Measurements from ENCODE around the gene TSPAN9.

TSPAN9 gene

DNA sequence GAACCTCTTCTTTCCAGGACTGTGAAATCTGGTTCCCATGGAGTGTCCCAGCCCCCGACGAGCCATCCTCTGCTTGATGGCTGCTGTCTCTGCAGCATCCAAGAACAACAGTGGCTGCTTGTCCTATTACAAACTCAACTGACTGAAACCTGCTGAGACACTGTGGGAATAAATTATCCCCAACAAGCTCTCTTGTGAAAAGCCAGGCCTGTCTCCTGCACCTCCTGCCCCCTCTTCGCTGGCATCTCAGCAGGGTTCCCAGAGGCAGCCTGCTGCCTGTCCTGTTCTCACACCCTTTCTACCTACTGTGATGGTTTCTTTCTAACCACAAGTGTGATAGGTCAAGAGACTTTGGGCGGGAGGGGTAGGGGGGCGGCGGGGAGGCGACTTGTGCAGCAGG is 180.2 kb downstream of the TSPAN9 start:
- DNase-seq = no peak

DNA sequence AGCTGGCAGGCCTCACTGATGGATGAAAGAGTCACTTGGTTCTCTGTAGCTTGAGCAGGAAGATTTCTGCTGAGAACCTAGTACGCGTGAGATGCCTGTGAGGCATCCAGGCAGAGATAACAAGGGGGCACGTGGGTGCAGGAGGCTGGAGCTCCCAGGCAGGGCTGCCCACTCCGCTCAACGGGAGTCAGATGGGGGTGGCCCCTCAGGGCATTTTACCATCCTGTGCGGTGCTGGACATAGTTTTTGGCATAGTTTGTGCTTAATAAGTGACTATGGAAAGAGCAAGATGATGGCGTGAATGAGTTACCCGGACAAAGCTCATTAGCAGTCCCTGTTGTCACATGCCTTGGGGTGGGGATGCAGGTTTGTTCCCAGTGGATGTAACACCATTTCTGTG is 182.8 kb downstream of the TSPAN9 start:
- DNase-seq = no peak

DNA sequence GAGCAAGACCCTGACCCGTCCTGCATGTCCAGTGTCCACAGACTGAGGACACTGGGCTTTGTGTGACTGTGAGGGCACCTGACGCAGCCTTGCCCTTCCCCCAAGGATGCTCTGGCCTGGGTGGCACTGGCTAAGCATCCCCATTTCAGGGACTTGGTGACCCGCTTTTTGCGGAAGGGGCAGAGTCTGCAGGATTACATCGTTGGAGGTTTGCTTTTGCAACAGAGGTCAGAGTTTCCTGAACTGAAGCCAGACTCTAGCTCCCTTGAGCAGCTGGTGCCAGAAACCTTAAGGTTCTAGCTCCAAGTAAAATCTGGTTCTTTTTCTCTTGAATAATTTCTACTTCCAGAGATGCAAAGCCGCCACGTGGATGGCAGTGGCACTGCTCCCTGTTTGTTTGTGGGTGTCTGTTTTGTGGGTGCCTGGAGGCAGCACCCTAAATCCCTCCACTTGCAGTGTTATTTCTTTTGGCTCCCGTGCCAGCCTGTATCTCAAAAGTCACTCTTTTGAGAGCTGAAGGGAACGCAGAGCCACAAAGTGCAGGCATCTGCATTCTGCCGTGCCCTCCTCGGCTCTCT is 184.7 kb downstream of the TSPAN9 start:
- no peak for DNase-seq

GRCh38 chr12:3262470-3262869 is 185.3 kb downstream of the TSPAN9 start:
- DNase-seq = peak; percentile 53

DNA sequence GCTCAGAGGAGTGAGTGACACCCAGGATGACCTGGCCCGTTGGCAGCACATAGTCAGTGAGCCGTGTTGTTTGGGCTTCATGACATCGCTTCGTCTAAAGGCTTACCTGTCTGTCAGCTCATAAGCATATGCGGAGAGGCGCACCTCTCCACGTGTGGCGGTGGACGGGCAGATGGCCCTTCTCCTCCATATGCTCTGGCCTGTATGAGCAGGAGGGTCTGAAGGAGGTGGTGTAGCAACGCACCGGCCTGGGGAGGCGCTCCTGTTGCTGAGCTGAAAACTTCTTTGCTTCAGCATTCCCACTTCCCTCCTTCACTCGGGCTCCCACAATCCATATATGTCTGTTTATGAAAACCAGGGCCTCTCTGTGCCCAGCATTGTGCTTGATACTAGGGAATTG is 186.1 kb downstream of the TSPAN9 start:
- no peak for DNase-seq

DNA sequence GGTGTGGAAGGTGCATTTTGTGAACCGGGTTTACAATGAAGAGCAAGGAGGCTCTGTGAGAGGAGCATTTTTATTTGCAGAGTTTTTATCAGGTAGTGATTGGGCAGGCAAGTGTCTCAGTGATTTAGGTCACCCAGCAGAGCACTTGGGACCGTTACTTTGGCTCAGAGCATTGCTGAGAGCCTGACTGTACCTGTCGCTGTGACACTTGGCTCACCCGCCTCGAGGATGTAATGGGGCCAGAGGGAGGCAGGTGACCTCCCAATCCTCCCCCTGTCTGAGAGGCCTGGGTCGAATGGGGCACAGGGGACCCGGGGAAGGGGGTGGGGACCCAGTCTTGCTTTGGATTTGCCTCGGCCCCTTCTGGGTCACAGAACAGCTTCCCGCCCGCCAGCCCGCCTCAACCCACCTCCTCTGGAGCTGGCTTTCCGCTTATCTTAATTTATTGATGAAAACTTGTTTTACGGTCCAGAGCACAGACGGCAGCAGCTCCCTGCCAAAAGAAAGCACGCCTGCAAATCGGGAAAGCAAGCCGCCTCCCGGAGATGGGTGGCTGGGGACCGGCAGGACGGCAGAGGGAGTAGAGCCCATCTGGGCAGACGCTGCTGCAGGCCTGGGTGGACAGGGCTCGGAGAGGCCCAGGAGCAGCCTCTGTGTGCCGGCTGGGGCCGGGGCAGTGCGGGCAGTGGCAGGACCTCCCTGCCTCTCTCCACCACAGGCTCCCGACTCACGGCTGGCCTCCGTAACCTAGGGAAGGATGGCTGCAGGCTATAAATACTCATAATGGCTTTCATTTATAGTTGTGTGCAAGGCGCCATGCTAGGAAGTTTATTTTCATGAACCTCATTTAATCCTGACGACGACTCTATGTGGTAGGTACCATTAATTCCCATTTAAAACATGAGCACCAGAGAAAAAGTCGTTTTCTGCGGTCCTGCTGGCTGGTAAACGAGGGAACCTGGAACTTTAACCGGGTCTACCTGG is 187.1 kb downstream of the TSPAN9 start:
- DNase-seq = peak; percentile 86

- no peak for DNase-seq
Observed at GRCh38 chr12:3265406-3265805, 188.2 kb downstream of the TSPAN9 start.

GRCh38 chr12:3266638-3267037 is 189.5 kb downstream of the TSPAN9 start:
- DNase-seq = no peak

DNA sequence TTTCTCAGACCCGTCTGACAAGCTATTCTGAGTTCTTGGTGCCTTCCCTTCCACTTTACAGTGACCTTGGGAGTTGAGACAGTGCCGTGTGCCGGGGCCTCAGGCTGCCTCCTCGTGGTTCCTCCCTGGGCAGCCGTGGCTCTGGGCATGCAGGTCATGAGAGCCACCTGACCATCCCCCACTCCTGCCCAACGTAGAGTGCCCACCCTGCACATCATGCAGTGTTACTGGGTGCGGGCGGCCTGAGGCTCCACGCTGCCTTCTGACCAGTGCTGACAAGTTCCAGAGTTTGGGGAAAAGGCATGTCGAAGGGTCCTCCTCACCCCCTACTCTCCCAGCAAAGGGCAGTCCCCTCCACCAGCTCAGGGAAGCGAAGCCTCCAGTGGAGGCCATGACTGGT is 190.5 kb downstream of the TSPAN9 start:
- no peak for DNase-seq

- no peak for DNase-seq
Observed at GRCh38 chr12:3269594-3269993, 192.4 kb downstream of the TSPAN9 start.

DNA sequence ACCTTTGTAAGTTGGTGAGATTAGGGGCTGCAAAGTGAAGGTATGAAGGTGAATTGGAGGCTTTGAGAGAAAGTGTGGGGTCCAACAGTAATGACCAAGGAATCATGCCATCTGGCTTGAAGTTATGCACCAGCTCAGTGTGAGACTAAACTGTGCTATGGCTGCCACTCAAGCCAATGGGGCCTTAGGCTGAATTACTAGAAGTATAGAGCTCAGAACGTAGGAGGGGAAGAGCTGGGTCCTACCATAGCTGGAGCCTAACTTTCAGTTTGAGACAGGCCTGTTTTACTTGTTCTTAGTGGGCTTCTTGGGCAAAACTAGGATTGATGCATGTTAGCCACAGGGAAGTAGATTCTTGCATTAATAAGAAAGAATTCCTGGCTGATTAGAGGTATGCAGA is 194.0 kb downstream of the TSPAN9 start:
- no peak for DNase-seq

- DNase-seq = no peak
Observed at GRCh38 chr12:3271639-3272038, 194.5 kb downstream of the TSPAN9 start.

GRCh38 chr12:3272958-3273357 is 195.8 kb downstream of the TSPAN9 start:
- no peak for DNase-seq

GRCh38 chr12:3273409-3273853 is 196.3 kb downstream of the TSPAN9 start:
- DNase-seq = no peak

DNA sequence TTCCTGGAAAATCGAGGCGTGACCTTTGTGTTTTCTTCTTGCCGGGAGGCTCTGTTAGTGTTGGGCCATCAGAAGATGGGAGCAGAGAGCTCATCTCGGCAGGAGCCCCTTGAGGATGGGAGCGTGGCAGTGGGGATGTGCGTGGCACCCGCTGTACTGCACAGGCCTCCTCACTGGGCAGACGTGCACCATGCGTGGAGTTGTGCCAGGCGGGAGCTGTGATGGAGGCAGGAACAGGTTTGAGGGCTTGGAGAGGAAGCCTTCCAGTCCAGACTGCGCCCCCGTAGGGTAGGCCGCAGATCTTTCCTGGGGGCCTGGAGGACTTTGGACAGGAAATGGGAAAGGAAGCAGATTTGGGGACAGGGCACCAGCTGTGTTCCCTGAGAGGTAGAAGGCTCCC is 197.5 kb downstream of the TSPAN9 start:
- no peak for DNase-seq

- DNase-seq = peak; percentile 87
Observed at GRCh38 chr12:3275171-3276041, 198.2 kb downstream of the TSPAN9 start.

GRCh38 chr12:3276226-3276625 is 199.0 kb downstream of the TSPAN9 start:
- DNase-seq = no peak

DNA sequence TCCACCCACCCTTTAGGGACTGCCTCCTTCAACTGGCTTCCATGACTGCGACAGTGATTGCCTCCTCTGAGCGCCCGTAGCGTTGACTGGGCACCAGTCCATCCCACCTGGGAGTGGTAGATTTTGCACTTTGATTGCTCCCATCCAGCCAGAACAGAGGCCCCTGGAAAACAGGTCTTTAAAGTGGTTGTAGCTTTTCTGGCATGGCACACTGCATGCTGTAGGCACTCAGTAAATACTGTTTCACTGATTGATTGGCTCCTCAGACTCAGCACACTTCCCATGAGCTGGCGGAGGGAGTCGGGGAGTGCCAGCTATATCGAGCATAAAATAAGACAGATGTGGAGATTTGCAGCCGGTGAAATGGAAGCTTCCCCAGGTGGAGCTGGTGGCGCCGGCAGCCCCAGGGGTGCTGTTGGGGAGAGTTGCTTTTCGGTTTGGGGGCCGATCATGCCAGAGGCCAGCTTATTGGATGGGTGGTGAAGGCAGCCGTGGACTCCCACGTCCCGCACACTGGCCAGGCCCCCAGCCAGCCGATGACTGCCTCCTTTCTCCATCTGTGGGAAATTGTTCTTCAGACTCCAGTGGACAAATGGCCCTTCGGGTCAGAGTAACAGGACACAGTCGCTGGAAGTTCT is 200.2 kb downstream of the TSPAN9 start:
- no peak for DNase-seq

DNA sequence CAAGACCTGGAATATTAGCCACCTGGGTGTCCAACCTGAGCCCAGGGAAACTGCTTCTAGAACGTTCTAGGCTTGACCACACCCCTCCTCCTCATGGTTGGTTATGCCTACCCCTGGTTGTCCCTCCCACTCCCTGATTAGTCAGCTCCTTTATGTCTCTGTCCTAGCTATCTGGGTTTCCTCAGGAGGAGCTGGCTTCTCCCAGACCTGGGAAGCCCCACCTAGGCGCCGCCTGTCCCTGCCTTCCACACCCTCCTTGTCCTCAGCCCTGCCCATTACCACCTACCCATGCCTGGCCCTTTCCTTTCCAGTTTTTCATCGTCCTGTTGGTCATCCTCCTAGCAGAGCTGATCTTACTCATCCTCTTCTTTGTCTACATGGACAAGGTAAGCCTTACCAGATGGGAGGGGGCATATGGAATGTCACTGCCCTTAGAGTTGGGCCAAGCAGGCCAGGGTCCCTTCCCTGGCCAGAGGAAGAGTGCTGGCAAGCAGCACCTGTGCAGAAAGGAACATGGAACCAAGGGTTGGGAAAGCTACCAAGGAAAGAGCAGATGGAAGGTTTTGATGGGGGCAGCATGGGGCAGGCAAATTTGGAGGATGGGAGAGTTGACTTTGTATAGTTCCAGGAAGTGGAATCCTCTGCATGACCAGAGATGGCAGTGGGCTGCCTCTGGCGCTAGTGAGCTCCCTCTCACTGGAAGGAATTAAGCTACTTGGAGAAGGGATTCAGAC is 201.7 kb downstream of the TSPAN9 start:
- no peak for DNase-seq

- DNase-seq = no peak
Observed at GRCh38 chr12:3279415-3279780, 202.2 kb downstream of the TSPAN9 start.

DNA sequence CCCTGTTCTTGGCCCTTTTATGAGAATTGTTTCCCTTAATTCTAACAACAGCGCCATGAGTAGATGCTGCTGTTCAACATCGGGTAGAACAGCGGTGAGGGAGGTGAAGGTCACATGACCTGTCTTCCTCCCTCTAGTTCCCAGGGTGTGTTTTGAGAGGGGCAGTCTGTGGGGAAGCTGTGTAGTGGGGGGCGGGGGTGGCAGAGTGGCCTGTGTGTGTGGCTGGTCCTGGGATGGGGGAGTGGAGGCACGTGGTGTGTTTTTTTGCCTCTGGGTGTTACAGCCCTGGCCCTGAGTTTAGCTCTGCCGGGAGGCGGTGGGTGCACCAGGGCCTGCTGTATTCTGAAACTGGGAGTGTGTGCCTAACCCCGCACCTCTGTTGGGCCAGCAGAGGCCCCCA is 202.7 kb downstream of the TSPAN9 start:
- no peak for DNase-seq

- no peak for DNase-seq
Observed at GRCh38 chr12:3280967-3281366, 203.8 kb downstream of the TSPAN9 start.

Data from retina (tissue), 1 donor.